HG02885 (cell line): ENCODE data around the gene ABCB1.

Source experiments
- ATAC-seq: cut with Tn5 transposase; IDR thresholded peaks from one replicate; pipeline ENCODE4 v1.9.1; 2021; ENCODE audit warnings: mild to moderate bottlenecking; ENCODE audit not compliant: unreplicated experiment, poor library complexity

ABCB1 gene

GRCh38 chr7:87600130-87601124 lies at the start of gene ABCB1:
Gene ABCB1, minus strand, starts transcription at chr7:87600884. Its CDS starts 700 bp downstream, at chr7:87600184.
- peak; percentile 74 for ATAC-seq

GRCh38 chr7:87648316-87648715 lies 47.6 kb upstream of the ABCB1 start:
- ATAC-seq: no peak

- no peak for ATAC-seq
Measured at GRCh38 chr7:87645446-87645845, 44.8 kb upstream of the ABCB1 start.

- no peak for ATAC-seq
Measured at GRCh38 chr7:87635921-87636320, 35.2 kb upstream of the ABCB1 start.

- no peak for ATAC-seq
Measured at GRCh38 chr7:87628780-87629569, 28.3 kb upstream of the ABCB1 start.

- ATAC-seq: peak; percentile 24
Measured at GRCh38 chr7:87627634-87627994, 26.9 kb upstream of the ABCB1 start.

GRCh38 chr7:87625101-87625500 lies 24.4 kb upstream of the ABCB1 start:
- no peak for ATAC-seq

- no peak for ATAC-seq
Measured at GRCh38 chr7:87624628-87625027, 23.9 kb upstream of the ABCB1 start.

- no peak for ATAC-seq
Measured at GRCh38 chr7:87615197-87615596, 14.5 kb upstream of the ABCB1 start.

- ATAC-seq: no peak
Measured at GRCh38 chr7:87609916-87610315, 9.2 kb upstream of the ABCB1 start.

- ATAC-seq: no peak
Measured at GRCh38 chr7:87608431-87608830, 7.7 kb upstream of the ABCB1 start.

GRCh38 chr7:87604264-87604663 lies 3.6 kb upstream of the ABCB1 start:
- ATAC-seq: no peak

- ATAC-seq: peak; percentile 95
Measured at GRCh38 chr7:87599336-87599735, 1.3 kb downstream of the ABCB1 start.

GRCh38 chr7:87598234-87599009 lies 2.3 kb downstream of the ABCB1 start:
- no peak for ATAC-seq

GRCh38 chr7:87596696-87597095 lies 4.0 kb downstream of the ABCB1 start:
- ATAC-seq: no peak

GRCh38 chr7:87596136-87596535 lies 4.5 kb downstream of the ABCB1 start:
- ATAC-seq: no peak

GRCh38 chr7:87592300-87592699 lies 8.4 kb downstream of the ABCB1 start:
- ATAC-seq: no peak

GRCh38 chr7:87591211-87591610 lies 9.5 kb downstream of the ABCB1 start:
- ATAC-seq: no peak

GRCh38 chr7:87590578-87590977 lies 10.1 kb downstream of the ABCB1 start:
- no peak for ATAC-seq

- no peak for ATAC-seq
Measured at GRCh38 chr7:87589631-87590030, 11.1 kb downstream of the ABCB1 start.
